Fibroblast of the aortic adventitia (primary cell): Measurements from ENCODE around the gene LARP1. TPM values are rescaled to one million over a fixed set of nuclear protein-coding genes. Genes with fewer than 3 reads are reported as not detected.

Source experiments
- DNase-seq: peaks from one replicate; pipeline ENCODE4 v3.0.0-alpha.2; 2010; ENCODE audit warnings: low read depth
- H3K4me3 ChIP-seq: 2 replicates; pipeline ENCODE4 v1.5.1; 2011; ENCODE audit warnings: low read depth, mild to moderate bottlenecking, control low read depth, low read length, moderate library complexity
- CTCF ChIP-seq: IDR thresholded peaks from 2 replicates; pipeline ENCODE4 v1.5.1; 2011; ENCODE audit warnings: mild to moderate bottlenecking, low read length, control low read depth, inconsistent platforms; ENCODE audit not compliant: insufficient read depth
- total RNA-seq: library from RNA; depleted of rRNA; stranded (reverse); fragments of >200 nt; gene quantifications from 2 replicates; pipeline ENCODE4 v1.2.3, GENCODE V29; 2012; ENCODE audit warnings: low replicate concordance

The LARP1 gene
- total RNA-seq, 1 donor: 114 TPM

- no peak overlapping the region for H3K4me3 ChIP-seq
- no peak for DNase-seq
- no peak for TF ChIP-seq CTCF
Observed at GRCh38 chr5:154765396-154765925, 10.3 kb downstream of the LARP1 start.

GRCh38 chr5:154766558-154767281, 11.5 kb downstream of the LARP1 start:
- H3K4me3 ChIP-seq: no peak overlapping the region
- DNase-seq: no peak
- no peak for TF ChIP-seq CTCF

- no peak overlapping the region for H3K4me3 ChIP-seq
- TF ChIP-seq CTCF: no peak
- DNase-seq: no peak
Observed at GRCh38 chr5:154767576-154767975, 12.4 kb downstream of the LARP1 start.

- no peak for TF ChIP-seq CTCF
- no peak overlapping the region for H3K4me3 ChIP-seq
Observed at GRCh38 chr5:154768207-154768606, 13.0 kb downstream of the LARP1 start.

GRCh38 chr5:154770111-154770510, 14.9 kb downstream of the LARP1 start:
- no peak overlapping the region for H3K4me3 ChIP-seq
- no peak for TF ChIP-seq CTCF
- DNase-seq: no peak

More at GRCh38 chr5:154768207-154768606, 13.0 kb downstream of the LARP1 start:
- DNase-seq: no peak

- peak overlapping the region; percentile 32 for H3K4me3 ChIP-seq
- TF ChIP-seq CTCF: peak; percentile 39
- peak; percentile 92 for DNase-seq
Observed at GRCh38 chr5:154771383-154771901, 16.3 kb downstream of the LARP1 start.
